LNCAP (cell line): ENCODE results near the gene SLC26A9.

ENCODE experiments used
- TF ChIP-seq, protein P1 (sequence below): fragments of 450-650 bp; IDR thresholded peaks from 2 replicates; pipeline ENCODE4 v1.5.1; 2017; ENCODE audit warnings: mild to moderate bottlenecking

SLC26A9 gene

DNA sequence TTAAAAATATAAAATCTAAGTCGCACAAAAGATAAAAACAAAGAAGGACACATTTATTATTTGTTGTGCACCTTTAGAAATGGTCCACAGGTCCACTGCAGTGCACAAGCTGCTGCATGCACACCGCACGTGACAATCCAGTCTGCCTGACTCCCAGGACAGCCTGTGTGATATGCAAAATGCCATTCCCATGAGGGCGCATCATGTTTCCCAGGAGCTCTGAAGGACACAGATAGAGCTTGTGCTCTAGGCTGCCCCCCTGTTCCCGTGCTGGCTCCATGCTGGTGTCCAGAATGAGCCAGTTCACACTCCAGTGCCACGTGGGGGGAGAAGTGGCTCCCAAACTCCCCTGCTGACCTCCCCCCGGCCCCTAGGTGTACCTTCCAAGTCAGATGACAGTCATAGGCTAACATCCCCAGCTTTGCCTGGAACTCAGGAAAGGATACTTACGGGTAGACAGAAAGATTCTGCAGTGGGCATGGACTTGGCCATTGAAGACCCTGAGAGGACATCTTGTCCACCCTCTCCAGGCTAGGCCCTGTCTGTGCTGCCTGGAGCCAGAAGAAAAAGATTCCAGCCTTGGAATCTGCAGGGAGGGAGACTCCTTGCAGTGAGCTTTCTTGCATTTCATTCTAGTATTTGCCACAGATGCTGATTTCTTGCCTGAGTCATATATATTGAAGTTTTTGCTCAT, 33.6 kb upstream of the SLC26A9 start:
- TF ChIP-seq, protein P1, sequence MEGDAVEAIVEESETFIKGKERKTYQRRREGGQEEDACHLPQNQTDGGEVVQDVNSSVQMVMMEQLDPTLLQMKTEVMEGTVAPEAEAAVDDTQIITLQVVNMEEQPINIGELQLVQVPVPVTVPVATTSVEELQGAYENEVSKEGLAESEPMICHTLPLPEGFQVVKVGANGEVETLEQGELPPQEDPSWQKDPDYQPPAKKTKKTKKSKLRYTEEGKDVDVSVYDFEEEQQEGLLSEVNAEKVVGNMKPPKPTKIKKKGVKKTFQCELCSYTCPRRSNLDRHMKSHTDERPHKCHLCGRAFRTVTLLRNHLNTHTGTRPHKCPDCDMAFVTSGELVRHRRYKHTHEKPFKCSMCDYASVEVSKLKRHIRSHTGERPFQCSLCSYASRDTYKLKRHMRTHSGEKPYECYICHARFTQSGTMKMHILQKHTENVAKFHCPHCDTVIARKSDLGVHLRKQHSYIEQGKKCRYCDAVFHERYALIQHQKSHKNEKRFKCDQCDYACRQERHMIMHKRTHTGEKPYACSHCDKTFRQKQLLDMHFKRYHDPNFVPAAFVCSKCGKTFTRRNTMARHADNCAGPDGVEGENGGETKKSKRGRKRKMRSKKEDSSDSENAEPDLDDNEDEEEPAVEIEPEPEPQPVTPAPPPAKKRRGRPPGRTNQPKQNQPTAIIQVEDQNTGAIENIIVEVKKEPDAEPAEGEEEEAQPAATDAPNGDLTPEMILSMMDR, result no peak

DNA sequence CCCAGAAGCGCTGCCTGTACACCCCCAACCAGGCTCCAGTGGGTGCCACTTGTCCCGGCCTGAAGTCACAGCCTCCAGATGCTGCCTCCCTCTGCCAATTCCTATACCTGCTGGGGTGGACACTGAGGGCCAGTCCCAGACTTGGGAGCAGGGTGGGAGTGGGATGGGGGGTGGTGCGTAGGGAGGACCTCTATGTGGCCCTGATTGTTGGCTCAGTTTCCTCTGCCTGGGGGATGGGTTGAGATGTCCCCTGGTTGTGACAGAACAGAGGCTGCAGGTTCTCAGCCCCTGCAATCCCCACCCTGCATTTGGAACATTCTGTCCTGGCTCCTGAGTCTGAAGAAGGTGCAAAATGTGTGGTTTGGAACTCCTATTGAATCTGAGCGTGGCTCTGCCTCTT, 32.8 kb upstream of the SLC26A9 start:
- TF ChIP-seq, protein P1, result no peak

DNA sequence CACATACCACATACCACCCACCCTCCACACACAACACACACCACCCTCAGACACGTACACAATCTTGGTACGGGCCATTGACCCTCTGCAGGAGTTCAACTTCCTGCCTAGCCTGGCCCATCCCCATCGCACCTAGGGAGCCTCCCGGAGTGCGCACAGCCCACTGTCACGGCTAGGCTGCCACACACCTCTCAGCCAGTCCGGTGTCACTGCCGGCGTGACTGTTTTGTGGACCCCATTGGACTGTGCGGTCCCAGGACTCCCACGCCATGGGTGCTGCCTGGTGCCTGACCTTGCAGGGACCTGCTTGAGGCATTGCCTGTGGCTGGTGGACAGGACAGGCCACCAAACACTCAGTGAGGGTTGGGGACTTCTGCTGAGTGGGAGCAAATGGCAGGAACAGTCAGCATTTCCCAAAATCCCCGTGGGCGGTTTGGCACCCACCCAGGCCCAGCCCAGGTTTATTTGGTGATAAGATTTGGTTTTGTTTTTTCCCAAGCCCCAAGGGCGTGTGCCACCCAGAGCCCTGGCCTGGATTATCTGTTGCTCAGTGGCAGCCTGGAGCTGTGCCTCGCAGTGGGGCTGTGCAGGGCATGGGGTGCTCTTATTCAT, 32.2 kb upstream of the SLC26A9 start:
- TF ChIP-seq, protein P1, result no peak

DNA sequence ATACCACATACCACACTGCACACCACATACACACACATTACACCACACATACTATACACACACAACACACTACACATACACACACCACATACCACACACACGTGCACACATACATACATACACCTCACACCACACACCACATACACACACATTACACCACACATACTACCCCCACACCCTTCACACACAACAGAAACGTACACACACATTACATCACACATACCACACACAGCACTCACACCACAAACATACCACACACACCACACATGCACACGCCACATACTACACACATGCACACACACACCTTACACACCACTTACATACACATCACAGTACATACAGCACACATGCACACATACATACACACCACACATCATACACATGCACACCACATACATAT, 31.5 kb upstream of the SLC26A9 start:
- TF ChIP-seq, protein P1, result no peak

DNA sequence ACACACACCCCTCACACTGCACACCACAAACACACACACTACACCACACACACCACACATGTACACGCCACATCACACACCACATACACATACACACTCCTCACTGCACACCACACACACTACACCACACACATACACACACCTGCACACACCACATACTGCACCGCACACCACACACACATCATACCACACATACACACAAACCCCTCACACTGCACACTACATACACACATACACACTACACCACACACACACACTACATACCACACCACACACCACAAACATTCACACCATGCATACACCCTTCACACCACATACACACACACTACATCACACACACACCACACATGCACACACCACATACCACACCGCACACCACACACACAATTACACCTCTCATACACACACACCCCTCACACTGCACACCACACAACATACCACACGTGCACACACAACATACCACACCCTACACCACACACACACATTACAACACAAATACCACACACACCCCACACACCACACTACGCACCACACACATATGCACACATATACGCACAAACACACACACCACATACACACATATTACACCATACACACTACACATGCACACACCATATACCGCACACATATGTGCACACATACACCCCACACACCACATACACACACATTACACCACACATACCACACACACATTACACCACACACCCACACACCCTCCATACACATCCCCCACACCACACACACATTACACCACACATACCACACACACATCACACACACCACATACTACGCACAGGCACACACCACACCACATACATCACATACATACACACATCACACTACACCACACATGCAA, 30.3 kb upstream of the SLC26A9 start:
- TF ChIP-seq, protein P1, result no peak

DNA sequence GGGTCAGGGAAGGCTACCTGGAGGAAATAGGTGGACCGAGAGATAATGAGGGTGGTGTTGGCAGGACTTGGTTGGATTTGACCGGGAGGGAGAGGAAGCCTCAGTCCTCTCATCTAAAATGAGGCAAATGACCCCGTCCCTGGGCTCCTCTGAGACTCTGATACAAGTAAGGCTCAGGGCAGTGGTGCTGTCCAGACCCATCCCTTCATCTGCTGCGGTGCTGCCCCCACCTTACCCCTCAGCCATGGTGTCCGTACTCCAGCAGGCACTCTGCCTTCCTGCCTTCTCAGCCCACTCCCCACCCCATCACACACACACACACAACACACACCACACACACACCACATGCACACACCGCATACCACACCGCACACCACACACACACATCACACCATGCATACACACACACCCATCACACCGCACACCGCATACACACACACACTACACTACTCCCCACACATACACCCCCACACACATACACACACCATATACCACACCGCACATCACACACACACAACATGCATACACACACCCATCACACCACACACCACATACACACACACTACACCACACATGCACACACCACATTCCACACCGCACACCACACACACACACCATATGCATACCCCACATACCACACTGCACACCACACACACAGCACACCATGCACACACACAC, 29.4 kb upstream of the SLC26A9 start:
- TF ChIP-seq, protein P1, result no peak

DNA sequence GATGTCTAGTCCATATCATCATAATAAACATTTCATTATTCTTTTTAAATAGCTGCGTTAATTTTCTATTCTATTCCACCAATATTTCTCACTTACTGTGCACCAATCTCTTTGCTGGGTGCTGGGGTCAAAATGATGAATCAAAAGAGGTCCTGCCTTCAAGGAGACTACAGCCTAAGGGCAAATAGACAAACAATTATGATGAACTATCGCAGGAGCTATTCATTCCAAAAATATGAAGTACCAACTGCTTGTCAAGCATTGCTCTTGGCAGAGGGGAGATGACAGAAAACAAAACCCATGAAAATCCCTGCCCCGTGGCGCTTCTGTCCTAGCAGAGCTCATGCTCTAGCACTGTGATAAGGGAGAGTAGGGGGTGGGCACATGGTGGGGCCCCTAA, 28.8 kb upstream of the SLC26A9 start:
- TF ChIP-seq, protein P1, result no peak
